ENCODE results near the gene CHRNB4.

The CHRNB4 gene

GRCh38 chr15:78667578-78668236 lies 26.7 kb upstream of the CHRNB4 start:
- no peak for DNase-seq

DNA sequence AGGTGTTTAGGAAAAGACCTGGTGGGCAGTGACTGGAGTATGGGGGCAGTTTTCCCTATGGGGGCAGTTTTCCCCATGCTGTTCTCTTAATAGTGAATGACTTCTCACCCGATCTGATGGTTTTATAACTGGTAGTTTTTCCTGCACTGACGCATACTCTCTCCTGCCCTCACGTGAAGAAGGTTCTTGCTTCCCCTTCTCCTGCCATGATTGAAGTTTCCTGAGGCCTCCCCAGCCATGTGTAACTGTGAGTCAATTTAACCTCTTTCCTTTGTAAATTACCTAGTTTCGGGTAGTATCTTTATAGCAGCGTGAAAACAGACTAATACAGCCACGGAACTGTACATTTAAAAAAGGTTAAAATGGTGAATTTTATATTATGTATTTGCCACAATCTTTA lies 25.0 kb upstream of the CHRNB4 start:
- DNase-seq: no peak

DNA sequence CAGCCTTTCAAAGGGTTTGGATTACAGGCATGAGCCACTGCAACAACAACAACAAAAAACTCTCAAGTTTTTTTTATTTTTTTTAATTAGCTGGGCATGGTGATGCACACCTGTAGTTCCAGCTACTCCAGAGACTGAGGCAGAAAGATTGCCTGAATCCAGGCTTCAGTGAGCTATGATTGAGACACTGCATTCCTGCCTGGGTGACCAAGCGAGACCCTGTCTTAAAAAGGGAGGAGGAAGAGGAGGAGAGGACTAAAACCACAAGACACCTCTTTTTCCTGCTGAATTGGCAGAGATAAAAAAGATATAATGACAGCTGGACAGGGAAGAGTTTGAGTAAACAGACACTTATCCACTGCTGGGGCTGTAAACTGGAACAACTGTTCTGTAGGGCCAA lies 22.7 kb upstream of the CHRNB4 start:
- DNase-seq: no peak

DNA sequence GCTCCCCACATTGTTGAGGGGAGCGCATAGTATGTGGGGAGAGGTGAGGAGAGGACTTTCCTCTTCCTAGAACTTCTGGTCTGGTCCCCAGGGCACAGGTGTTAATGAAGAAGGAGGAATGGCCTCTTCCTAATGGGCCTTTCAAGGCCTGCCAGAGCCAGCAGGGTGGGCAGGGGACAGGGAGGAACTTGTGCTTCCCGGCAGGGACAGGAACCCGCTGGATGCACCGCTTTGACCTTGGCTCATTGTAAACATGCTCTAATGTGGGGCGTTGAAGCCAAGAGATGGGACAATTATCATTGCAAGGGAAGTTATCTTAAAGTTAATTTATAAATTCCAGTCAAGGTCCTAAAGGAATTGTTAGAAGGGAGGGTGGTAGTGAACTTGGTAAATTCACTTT lies 21.0 kb upstream of the CHRNB4 start:
- no peak for DNase-seq

- DNase-seq: no peak
These were observed 20.0 kb upstream of the CHRNB4 start for GRCh38 chr15:78661001-78661400.

GRCh38 chr15:78660584-78660983 lies 19.6 kb upstream of the CHRNB4 start:
- no peak for DNase-seq

DNA sequence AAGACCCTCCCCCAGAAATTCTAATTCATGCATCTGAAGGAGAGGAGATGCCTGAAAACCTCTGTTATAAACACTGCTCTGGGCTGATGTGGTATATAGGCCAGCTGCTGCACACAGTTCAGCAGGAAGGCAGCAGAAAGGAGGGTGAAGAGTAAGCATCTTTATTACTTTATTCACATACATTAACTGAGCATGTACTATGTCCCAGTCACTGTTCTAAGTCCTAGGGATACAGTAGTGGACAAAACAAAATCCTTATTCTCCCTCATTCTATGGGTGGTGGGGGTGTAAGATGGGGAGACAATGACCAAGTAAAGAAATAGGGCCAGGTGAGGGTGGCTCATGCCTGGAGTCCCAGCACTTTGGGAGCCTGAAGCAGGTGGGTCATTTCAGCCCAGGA lies 17.8 kb upstream of the CHRNB4 start:
- DNase-seq: no peak

DNA sequence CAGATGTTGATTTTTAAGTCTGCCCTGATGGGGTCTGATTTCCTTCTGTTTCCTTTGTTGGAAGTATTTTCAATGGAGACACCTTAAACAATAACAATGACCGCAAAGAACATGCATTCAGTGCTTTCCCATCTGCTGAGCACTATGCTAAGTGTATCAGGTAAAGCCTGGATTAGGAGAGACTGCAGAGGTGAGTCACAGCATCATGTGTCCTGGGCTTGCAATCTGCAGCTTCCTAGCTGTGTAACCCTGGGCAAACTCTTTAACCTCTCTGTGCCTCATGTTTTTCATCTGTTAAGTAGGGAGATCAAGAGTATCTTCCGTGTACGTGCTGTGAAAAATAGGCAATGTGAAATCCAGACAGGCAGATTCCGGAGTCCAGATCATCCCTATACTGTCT lies 13.3 kb upstream of the CHRNB4 start:
- no peak for DNase-seq

GRCh38 chr15:78651930-78652615 lies 11.1 kb upstream of the CHRNB4 start:
- no peak for DNase-seq

DNA sequence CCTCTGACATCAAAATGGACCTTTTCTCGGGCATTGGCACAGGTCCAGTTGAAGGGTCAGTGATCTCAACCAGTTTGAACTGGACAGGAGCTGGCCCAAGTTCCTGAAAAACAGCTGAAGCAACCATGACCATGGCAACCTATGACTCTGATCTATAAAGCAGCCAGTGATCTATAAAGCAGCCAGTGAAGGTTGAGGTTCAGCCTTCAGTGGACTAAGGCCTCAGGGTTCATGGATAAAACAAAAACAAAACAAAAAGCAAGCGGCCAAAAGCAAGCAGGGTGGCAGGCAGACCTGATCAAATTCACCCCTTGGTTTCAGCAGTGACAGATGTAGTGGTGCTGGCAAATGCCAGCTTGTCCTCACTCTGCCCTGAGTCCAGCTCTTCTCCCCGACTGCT lies 10.0 kb upstream of the CHRNB4 start:
- no peak for DNase-seq

GRCh38 chr15:78650022-78650421 lies 9.0 kb upstream of the CHRNB4 start:
- DNase-seq: no peak

GRCh38 chr15:78645009-78645408 lies 4.0 kb upstream of the CHRNB4 start:
- no peak for DNase-seq

DNA sequence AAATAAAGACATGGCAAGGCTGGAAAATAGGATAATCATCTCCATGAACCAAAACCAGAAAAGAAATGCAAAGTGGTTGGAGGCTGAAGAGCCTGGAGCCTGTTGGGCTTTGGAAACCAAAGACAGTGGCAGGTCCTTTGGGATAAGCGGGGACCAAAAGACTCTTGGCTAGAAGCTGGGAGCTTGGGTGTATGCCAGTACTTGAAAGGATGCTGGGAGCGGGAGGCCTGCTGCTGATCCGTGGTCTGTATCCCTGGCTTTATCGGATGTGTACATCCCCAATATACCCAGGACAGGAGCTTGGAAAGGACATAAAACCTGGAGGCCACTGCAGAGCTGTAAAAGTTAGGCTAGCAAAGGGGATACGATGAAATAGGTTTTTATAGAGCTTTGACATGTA lies 1.3 kb upstream of the CHRNB4 start:
- no peak for DNase-seq

DNA sequence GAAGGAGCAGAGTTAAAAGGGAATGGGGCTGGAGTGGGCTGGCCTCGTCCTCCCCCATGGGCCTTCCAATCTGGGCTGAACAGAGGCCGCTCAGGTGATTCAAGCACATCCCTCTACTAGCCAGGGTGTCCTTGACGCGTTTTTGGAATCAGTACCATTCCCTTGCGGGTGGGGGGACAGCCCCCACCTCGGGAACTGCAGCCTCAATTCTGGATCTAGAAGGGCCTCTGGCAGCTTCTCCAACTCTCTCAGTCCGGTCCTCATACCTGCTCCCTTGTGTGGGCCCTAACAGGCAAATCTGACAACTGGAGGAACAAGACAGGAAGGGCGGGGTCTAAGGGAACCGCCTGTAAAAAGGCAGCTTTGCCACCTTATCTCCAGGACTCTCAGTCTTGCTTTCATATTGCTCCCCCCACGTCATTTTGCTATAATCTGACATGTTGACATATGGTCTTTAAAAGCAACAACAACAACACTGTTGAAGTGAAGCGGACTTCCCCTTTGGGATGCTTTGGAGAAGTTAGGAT lies 802 bp upstream of the CHRNB4 start:
- DNase-seq: no peak

GRCh38 chr15:78640527-78641101 lies 396 bp downstream of the CHRNB4 start:
- DNase-seq: no peak

DNA sequence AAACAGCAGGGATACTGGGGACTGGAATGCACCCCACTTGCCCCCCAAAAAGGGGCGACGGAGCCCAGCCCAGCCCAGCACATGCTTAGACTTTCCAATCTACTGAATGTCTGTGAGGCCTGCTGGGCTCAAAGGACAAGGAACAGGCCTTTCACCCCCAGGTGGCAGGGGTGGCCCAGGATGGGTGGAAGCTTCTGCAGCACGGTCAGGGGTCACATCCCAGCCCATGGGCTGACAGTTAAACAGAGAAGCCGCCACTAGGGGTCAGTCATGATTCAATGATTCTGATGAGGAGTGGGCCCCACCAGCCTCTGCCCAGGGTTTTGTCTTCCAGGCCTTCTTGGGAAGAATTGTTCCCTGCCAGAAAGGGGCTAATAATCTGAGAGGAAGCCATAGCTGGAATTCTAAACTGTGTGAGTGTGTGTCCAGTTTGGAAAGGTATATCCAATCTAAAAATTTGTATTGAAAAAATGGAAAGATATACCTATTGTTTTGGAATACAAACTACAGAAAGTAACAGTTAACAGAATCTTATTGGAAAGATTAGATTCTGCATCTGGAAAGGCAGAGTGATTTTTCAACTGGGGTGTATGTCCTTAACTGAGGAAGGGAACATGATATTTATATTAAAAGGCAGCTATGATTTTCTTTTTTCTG lies 2.2 kb downstream of the CHRNB4 start:
- DNase-seq: peak; percentile 36

DNA sequence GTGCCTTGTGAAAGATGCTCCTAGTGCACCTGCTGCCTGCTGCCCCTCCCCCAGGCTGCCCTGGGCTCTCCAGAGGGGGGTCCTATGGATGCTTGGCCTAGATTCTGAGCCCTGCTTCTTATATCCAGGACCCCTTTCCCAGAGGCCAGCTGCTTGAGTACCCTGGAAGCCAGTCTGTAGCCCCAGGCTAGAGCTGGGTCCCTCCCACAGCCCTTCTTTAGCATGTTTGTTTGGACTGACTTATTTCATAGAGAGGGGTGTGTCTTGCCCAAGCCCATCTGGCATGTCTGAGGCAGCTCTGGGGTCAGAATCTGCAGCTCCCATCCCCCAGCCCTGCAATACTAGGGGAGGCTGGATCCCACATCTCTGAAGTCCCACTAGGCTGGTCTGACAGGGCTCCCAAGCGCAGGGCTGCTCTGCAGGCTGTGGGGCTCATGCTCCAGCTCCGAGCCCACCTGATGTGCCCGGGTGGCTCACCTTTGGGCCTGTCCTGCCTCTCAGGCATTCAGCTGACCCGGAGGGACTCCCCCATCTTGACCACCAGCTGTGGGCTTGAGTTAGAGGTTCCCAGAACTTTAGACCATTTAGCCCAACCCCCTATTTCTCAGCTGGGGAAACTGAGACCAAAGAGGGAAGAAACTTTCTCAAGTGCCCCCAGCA lies 3.1 kb downstream of the CHRNB4 start:
- DNase-seq: no peak

DNA sequence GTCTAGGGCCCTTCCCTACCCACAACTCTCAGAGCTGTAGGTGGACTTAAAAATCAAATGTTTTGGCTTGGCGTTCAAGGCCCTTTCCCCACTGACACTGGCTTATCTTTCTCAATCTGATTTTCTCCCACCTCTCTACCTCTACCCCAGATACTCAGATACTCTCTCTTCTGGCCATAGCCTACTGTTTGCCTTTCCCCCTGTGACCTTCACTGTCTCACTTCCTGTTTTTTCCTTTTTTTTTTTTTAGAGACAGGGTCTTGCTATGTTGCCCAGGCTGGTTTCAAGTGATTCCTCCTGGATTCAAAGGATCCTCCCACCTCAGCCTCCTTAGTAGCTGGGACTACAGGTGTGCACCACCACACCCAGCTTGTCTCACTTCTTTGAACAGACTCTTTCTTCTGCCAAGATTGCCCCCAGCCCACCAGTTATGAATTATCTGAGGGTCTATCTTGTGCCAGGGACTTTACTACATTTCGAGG lies 4.6 kb downstream of the CHRNB4 start:
- DNase-seq: no peak

DNA sequence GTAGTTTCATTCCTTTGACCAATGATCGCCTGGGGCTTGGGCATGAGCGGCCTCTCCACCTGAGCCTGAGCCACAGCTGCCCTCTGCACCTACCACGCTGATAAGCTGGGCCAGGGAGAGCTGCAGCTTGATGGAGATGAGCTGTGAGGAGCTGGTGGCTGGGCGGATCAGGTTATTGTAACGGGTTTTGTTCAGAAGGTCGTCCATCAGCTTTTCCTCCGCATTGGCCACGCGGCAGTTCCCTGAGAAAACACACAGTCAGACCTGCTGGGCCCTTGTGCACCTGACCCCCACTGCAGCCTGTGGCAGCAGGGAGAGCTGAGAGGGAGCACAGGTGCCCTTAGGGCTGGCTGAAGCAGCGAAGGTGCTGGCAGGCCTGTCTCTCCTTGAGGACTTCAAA lies 5.7 kb downstream of the CHRNB4 start:
- no peak for DNase-seq

GRCh38 chr15:78634210-78635145 lies 6.5 kb downstream of the CHRNB4 start:
- DNase-seq: no peak

- no peak for DNase-seq
These were observed 7.7 kb downstream of the CHRNB4 start for GRCh38 chr15:78633348-78633747.

Measured in CD4-positive, alpha-beta T cell treated with Interleukin-12 subunit alpha and Interleukin-12 subunit beta, for 1 hour (primary cell).